Ureter (tissue), 1 donor: ENCODE measurements around the gene SIDT1. TPM values are rescaled to one million over a fixed set of nuclear protein-coding genes. Genes with fewer than 3 reads are reported as not detected.

Experiments
- DNase-seq: peaks from one replicate; pipeline ENCODE4 v3.0.0-alpha.2; 2020; ENCODE audit warnings: low spot score
- total RNA-seq: library from RNA; stranded (reverse); gene quantifications from one replicate; pipeline ENCODE4 v1.2.4, GENCODE V29; 2023
- donor health status: DM: yes; HTN: yes; CAD: no.

The SIDT1 gene
- total RNA-seq, 1 donor from 2014 or later, result 61.6 TPM

DNA sequence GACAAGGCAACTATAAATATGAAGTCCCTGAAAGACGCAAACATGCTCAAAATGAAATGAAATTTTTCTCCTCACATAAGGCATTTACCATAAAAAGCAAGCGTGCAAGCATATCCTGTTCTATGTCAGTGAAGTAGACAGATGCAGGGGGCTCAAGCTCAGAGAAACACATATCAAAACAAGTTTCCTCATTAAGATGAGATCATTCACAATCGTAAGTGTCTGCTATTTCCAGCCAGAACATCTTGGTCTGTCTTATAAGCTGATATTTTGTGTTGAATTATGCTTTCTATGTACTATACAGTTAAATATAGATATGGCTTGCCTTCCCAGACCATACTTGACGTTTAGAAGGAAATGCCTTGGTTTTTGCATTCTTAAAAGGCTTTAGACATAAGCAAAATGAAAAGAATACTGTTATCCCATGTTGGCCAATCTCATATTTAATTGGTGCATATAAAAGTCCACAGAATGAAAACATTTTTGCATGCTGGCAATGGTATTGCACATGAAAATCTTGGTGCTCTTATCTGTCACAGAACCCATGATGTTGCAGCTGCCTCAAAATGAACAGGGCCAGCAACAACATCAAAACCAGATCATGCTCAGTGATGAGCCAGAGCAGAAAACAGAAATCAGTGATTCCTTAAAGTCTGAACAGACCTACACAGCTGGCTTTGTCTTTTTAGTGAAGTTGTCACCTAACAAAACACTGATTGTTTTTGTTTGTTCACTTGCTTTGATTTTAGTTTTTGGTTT lies 65.4 kb downstream of the SIDT1 start:
- DNase-seq, result no peak

- no peak for DNase-seq
These were observed 68.2 kb downstream of the SIDT1 start for GRCh38 chr3:113600418-113601182.

DNA sequence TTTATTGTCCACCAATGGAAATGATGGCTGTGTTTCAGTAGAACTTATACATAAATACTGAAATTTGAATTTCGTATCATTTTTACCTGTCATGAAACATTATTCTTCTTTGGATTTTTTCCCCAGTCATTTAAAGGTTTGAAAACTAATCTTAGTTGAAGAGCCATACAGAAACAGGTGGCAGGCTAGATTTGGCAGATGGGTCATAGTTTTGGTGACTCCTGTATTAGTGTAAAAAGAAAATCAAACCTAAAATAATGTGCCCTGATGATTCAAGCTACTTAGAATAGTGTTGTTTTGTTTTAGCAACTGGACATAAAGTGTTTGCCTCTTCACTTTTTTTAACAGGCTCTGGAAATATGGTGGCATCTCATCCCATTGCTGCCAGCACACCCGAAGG lies 68.9 kb downstream of the SIDT1 start:
- DNase-seq, result no peak

DNA sequence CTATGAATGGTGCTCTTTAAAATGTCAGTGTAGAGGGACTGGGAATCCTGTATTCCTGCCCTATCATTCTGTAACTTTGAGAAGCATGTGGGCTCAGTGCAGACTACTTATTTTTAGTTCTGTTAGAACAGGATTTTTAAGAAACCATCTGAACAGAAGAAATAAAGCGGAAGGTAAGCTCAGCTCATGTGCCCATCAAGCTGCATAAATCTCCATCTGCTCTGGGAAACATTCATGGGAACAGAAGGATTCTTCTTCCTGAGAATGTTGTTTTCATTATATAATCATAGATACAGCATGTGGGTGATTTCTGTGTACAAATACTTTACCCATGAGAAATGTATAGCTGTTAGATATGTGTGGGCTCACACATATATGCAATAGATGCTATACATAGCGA lies 69.9 kb downstream of the SIDT1 start:
- DNase-seq, result no peak

GRCh38 chr3:113602836-113603235 lies 70.5 kb downstream of the SIDT1 start:
- DNase-seq, result no peak

GRCh38 chr3:113606539-113607218 lies 74.3 kb downstream of the SIDT1 start:
- DNase-seq, result no peak

DNA sequence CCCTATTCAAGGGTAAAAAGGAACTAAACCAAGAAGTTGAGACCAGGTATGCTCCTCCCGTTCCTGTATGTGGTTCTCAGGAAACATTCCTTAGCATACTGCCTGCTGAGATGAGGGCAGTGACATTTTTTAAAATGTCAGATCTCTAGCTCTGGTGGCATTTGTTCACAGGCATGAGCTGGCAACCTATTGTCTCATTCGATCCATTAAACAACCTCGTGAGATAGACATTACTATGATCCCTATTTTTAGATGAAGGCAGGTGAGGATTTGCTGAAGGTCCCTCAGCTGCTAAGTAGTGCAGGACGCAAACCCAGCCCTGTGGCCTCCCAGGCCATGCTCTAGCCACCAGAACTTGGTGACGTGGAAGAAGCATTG lies 74.9 kb downstream of the SIDT1 start:
- DNase-seq, result no peak

DNA sequence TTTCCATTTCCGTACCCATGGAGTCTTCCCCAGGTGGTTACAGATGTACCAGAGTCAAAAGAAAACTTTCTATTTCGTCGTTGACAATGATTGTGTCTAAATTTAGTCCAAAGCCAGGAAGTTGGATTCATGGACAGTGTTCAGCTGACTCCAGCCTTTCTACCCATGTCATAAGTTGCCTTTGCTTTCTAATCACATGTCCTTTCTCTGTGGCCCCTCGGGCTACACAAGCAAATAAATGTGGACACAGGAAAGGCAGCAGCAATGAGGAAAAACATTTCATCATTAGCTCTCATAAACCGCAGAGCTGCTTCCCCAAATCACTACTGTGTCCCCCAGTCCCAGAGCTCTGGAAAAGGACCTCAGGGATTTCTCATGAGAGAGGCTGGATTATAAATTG lies 82.0 kb downstream of the SIDT1 start:
- DNase-seq, result no peak

- peak; percentile 51 for DNase-seq
These were observed 83.6 kb downstream of the SIDT1 start for GRCh38 chr3:113615976-113616375.

GRCh38 chr3:113617726-113618125 lies 85.4 kb downstream of the SIDT1 start:
- no peak for DNase-seq

GRCh38 chr3:113620091-113620490 lies 87.7 kb downstream of the SIDT1 start:
- DNase-seq, result no peak

- DNase-seq, result no peak
These were observed 91.0 kb downstream of the SIDT1 start for GRCh38 chr3:113623324-113623723.

DNA sequence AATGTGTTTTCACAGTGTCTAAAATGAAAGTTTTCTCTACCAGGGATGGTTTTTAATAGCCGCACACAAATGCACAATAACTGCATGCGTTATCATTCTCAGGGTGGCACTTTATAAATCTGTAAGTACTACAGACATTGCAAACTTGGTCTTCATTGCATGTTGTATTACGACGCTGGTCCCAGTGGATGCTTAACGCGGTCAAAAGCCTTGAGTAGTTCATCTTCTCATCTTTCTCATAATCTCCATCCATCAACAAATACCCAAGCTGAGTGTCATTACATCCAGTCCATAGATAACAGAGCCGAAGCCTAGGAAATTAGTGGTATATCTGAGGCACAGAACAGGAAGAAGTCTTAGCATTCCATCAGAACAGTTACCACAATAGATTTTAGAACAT lies 91.5 kb downstream of the SIDT1 start:
- no peak for DNase-seq

GRCh38 chr3:113625834-113626233 lies 93.5 kb downstream of the SIDT1 start:
- no peak for DNase-seq

GRCh38 chr3:113626503-113627371 lies 94.4 kb downstream of the SIDT1 start:
- DNase-seq, result no peak

DNA sequence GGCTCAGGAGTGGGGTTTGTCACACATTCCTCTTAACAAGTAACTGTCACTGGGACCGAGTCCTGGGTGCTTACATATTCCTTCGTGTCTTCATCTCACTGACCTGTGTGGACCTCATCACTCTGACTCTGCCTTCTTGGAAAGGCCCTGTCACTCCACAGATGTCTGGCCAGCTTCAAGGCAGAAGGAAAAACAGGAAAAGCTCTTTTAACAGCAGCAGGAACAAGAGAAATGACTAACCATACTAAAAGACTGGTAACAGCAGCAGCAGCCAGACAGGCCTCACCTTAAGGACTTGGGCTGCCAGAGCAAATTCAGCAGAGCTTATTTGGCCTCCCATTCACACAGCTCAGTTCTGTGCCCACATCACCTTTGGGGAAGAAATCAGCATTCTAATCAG lies 96.0 kb downstream of the SIDT1 start:
- DNase-seq, result no peak

DNA sequence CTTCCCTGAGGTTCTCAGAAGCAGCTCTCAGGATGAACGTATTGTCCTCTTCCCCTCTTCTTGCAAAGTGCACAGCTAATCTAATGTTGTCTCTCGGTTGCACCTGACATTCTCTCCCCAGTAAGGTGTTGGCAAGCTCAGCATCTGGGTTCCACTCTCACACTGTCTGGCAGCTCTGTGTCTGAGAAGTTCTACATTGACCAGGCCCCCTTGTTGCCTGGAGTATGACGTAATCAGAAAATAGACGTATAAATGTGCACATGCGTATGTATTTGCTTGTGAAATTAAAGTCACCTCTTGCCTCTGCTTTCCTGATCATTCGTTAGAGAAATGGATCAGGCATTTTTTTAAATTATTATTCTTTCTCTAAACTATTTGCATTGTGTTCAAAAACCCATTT lies 96.4 kb downstream of the SIDT1 start:
- DNase-seq, result no peak

DNA sequence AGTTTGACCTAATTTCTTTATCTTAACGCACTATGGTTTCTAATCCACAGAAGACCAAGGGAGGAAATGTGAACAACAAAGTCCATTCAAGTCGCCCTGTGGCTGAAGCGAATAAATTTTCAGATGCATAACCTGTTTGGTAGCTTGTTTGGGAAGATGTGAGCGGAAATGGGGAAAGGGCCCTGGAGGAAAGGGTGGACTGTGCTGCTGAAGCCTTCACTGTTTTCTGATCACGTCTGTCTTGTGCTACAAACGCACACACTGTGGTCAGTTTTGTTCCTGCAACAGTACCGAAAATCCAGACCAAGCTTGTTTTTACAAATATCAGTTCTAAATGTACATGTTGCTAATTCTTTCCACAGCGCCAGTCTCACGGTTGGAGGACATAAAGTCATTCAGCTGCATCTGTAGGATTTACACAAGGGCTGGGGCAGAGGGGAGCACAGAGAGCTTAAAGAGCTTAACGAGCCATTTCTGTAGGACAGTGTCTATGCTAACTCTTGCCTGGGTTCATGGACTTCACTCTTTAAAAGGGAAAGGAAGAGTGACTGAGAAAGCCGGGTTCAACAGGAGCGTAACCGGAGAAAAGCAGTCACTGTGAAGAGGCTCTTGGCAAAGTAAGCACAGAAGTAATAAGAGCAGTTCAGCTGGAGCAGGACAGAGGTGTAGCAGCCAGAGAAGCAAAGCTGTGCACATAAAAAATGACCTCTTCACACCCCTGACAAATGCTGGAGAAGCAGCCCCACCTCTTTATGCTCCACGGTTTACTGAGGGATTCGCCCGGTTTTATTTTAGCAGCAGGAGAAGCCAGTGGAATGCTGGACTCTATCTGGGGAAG lies 97.4 kb downstream of the SIDT1 start:
- no peak for DNase-seq

GRCh38 chr3:113630956-113631542 lies 98.7 kb downstream of the SIDT1 start:
- DNase-seq, result no peak

GRCh38 chr3:113631573-113631972 lies 99.2 kb downstream of the SIDT1 start:
- DNase-seq, result no peak
